ENCODE results near the gene IL15RA.

DNA sequence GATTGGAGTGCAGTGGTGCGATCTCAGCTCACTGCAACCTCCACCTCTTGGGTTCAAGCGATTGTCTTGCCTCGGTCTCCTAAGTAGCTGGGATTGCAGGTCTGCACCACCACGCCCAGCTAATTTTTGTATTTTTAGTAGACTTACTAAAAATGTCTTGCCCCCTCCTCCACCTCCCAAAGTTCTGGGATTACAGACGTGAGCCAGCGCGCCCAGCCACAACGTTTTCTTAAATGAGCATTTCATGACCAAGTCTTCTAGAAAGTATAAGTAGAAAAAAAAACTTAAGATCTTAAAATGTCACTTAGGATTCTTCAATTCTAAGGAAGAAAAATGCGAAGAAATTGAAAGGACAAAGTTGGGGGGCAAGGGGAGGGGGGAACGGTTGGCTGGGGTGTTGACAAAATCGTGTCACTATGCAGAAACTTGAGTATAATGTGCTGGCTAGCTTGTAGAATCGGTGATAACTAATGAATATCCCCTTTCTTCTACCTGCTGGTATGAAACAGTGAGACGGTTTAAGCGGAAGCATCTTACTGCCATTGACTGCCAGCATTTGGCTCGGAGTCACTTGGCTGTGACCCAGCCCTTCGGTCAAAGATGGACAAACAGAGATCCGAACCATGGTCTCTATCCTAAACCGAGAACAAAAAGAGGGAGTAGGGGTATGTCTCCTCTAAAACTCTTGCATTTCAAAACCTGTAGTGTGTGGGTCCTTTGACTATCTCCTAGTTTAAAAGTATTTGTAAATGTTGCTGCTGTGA, 74.7 kb downstream of the IL15RA start:
- TF ChIP-seq, protein P1, sequence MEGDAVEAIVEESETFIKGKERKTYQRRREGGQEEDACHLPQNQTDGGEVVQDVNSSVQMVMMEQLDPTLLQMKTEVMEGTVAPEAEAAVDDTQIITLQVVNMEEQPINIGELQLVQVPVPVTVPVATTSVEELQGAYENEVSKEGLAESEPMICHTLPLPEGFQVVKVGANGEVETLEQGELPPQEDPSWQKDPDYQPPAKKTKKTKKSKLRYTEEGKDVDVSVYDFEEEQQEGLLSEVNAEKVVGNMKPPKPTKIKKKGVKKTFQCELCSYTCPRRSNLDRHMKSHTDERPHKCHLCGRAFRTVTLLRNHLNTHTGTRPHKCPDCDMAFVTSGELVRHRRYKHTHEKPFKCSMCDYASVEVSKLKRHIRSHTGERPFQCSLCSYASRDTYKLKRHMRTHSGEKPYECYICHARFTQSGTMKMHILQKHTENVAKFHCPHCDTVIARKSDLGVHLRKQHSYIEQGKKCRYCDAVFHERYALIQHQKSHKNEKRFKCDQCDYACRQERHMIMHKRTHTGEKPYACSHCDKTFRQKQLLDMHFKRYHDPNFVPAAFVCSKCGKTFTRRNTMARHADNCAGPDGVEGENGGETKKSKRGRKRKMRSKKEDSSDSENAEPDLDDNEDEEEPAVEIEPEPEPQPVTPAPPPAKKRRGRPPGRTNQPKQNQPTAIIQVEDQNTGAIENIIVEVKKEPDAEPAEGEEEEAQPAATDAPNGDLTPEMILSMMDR (IDR thresholded peaks at IDR 0.05; ENCODE audit: insufficient read depth, low read length, poor library complexity, severe bottlenecking), result no peak
- TF ChIP-seq EZH2phosphoT487 (conservative IDR thresholded peaks at IDR 0.05; ENCODE audit: low read length), result no peak
